WI38 (cell line): ENCODE results near the gene OASL.

Source experiments
- H3K4me3 ChIP-seq: 2 replicates; pipeline ENCODE4 v1.5.1; 2011; ENCODE audit warnings: low read depth, mild to moderate bottlenecking, control low read depth, low read length
- CTCF ChIP-seq: IDR thresholded peaks from 2 replicates; pipeline ENCODE4 v1.5.1; 2012; ENCODE audit warnings: low read depth, mild to moderate bottlenecking, control low read depth, low read length

The OASL gene

DNA sequence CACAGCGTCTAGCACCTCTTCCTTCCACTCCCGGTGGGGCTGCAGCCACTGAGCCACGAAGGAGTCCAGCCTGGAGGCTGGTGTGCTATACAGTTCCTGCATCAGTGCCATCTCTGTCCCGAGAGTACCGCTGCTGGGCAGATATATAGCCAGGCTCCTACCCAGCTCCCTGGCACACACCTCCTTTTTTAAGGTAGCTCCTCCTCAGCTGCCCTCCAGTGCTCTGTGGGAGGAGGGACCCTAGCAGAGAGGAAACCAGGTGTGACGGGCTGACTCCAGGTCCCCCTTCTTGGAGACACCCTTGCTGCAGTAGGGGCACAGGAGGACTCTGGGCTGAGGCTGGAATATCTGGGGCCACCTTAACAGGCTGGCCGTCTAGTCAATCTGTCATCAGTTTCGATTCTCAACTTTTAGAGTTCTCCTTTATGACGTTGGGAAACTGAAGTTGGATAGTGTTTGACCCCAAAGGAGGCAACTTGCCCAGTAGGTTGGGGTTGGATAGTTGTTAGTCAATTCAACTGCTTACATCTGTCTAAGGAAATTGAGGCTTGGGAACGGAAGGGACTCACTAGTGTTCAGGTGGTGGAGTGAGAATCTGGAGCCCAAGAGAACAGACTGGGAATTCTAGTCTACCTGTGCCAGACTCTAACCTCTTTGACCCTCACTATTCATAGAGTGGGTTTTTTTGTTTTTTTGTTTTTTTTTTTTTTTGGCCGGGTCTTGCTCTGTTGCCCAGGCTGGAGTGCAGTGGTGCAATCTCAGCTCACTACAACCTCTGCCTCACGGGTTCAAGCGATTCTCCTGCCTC, at the start of gene OASL:
Gene OASL, minus strand, starts transcription at position 386 of the 808 bp plus-strand sequence. Its CDS starts 275 bp downstream, at position 111.
- no peak within 1 kb of the TSS for H3K4me3 ChIP-seq
- TF ChIP-seq CTCF: no peak

DNA sequence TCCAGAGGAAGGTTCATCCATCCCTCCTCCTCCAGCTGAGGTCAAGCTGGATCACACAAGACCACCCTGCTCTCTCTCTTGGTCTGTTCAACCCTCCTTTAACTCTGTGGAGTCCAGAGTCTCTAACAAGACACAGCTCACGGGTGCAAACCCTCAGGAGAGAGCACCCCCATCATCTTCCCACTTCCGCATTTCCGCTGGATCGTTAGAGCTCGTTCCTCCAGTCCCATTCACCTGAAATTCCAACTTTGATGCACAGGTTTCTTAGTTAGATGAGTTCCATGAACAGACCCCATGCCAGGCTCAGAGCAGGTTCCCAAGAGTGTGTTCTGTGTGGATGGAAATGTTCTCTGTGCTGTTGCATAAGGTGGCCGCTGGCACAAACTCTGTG, 49.1 kb upstream of the OASL start:
- TF ChIP-seq CTCF: no peak
- H3K4me3 ChIP-seq: no peak overlapping the region

DNA sequence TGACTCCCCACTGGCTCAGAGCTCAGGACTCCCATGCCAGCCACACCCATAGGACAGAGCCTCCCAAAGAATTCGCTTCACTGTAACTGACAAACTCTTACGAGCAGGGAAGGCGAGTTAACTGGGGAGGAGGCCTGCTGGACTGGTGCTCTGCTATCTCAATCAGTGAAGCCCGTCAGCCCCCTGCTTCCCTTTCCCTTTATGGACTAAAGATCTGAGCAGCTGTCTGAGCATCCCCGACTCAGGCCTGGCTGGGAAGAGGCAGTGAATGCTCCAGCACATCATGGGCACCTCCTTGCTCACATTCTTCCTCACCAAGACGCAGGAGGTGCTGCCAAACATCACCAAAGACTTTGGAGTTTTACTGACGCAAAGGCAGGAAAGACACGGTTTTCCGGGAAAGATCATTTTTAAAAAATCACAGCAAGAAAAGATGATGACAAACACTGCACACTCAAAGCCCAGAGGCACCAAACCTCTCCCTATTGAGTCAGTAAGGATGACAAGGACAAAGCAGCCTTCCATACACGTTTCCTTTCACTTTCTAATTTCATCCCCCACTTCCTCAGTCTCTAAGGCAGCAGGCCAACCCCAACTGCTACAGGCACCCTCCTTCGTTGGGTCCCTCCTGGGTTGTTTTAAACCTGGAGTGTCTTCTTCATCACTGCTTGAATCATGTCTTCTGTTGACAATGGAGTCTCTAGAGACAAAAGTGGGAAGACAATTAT, 48.6 kb upstream of the OASL start:
- no peak overlapping the region for H3K4me3 ChIP-seq
- no peak for TF ChIP-seq CTCF

DNA sequence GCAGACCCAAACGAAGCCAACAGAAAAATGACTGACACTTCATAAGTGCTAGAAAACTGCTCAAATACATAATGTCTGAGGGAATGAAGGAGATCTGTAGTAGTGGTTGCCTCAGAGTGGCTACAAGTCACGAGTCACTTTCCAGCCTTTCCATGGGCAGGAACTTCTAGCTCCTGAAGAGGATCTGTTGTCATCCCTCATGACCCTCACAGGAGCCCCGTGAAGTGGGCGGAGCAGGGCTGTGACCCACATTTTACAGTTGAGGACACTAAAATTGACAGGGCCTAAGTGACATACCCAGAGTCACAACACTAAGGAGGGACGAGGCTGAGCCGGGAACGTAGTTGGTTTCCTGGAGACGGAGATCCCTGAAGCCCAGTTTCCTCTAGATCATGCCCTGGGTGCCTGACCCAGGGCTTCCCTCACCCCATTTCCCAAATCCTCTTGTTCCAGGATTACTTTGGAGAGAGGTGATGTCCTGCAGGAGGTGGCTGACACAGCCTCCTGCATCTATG, 47.8 kb upstream of the OASL start:
- no peak for TF ChIP-seq CTCF
- H3K4me3 ChIP-seq: no peak overlapping the region

DNA sequence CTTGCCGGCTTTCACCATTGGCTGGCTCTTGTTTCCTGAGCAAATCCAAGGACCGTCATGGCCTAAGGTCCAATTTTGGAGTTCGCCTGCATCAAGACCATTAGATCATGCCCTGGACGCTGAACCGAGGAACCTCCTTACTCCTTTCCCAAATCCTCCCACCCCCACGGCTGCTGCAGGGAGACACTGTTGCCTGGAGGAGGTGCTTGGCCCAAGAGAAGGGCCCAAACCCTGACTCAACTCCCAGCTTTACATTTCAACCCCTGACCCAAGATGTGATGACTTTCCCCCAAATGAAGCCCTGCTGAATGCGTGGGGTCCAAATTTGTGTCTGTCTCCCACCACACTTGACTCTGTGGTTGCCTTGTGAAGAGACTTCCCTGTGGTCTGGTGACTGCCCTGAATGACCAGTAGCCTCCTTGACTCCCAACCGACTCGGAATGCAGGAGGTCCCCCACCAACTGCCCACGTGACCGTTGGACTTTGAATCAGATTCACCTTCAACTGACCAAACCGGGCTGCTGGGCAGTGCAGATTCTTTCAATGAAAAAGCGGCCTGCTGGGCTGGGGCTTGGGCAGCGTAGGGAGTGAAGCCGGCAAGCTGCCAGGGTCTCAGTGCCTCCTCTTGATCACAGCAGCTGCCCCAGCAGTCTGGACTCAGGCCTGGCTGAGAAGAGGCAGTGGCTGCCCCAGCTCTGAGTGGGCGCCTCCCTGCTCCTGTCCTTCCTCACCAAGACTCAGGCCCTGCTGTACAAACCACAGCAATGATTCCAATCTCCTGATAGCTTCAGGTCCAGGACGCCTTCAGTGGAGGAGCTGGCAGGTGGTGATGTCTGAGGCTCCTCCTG, 46.7 kb upstream of the OASL start:
- no peak for TF ChIP-seq CTCF

GRCh38 chr12:121085069-121085468, 46.0 kb upstream of the OASL start:
- no peak overlapping the region for H3K4me3 ChIP-seq
- TF ChIP-seq CTCF: no peak

More for the DNA sequence above, 46.7 kb upstream of the OASL start:
- H3K4me3 ChIP-seq: no peak overlapping the region
